GM03348 (cell line): ENCODE data around the gene TPPP3.
A peak's percentile ranks its signal among the peaks of the same experiment; 100 is the strongest.

Experiments
- DNase-seq: peaks from one replicate; pipeline ENCODE4 v3.0.0; 2012; ENCODE audit warnings: low spot score

Gene TPPP3

DNA sequence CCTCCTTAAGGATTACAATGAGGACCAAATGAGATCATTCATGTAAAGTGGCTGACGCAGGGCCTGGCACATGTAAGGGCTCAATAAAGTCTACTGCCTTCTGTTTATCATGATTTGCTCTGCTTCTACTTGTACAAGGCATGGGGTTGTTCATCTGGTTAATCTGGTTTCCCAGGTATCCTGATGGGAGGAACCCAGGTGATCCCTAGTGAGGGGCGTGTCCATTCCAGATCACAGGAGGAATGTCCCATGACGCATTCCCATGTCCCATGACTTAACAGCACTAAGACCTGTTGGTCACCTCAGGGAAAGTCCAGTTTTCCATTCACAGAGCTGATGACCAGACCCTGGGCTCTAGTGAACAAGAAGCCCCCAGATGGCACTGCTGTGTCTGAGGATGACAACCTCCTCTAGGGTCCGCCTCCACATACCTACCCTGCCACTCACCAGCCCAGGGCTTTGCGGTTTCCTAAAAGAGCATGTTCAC, 11.5 kb upstream of the TPPP3 start:
- no peak for DNase-seq

DNA sequence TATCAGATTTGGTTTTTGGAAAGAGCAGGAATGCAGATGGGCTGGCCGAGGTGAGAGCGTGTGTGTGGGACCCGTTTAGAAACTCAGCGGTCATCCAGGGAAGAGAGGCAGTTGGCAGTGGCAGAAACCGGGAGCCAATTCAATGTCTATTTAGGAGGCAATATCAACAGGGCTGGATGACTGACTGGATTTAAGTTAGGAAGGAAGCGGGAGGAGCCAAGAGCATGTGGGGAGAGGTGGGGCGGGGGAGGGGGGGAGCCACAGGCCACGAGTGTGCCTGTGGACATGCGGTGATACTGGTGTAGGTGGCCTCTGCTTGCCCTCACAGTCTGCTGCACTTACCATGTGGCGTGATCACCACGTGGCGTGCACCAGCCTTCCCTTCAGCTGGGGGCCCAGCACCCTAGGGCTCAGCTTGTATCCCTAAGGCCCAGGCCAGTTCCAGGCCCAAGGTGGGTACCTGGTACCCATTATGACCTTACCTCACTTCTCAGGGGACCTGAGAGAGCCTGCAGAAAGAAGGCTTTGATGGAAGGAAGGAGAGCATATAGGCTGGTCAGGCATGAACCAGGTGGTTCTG, 10.8 kb upstream of the TPPP3 start:
- no peak for DNase-seq

DNA sequence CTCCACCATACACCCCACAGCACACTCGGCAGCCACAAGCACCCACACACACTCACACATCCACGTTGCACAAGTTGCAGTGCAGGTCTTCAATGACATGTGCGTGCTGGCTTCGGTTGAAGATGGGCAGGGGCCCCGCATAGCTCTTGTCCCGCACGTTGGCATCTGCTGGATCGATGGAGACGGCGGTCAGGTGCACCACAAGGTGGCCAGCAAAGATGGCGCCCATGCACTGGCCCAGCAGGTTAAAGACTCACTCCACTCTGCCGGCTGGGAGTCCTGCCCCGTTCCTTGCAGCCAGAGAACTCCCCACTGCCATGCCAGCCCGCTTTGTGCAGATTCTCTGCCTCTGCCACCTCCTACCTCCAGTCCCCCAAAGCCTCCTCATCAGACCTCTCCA, 7.6 kb upstream of the TPPP3 start:
- DNase-seq: no peak

DNA sequence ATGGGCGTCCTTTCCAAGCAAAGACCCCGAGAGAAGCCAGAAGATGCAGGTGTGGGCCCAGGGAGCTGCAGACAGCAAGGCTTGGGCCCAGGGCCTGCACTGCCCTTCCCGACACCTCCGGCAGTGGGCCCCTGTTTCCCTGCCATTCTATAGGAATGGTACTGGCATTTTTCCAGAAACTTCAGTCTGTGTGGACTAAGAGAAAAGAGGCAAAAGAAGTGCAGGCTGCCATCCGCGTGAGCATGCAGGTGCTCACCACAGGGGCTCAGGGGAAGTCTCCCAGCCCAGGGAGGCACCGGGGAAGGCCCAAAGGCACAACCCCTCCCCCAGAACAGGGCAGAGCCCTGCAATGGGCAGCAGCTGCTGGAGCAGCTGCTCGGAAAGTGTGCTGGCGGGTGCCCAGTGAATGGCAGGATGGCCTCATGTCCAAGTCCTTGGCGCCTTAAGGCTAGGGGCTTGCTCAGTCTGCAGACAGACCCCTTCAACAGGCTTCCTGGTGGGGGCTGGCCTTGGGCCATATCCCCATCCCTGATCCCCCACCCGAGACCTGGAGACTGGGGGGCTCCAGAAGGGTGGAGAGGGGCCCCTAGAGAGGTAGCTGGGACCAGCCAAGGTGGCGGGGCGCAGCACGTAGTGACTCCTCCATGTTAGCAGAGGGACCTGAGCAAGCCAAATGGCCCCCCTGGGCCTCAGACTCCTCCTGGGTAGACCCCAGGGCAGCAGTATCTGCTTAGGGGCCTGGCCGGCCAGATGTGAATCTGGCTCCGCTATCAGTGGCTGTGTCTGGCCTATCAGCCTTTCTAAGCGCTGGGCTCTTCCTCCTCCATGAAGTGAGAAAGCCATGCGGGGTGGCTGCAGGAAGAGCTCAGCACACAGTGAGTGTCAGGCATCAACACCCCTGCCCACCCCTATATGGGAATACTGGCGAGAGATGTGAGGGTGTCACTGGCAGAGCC, 6.7 kb upstream of the TPPP3 start:
- no peak for DNase-seq

DNA sequence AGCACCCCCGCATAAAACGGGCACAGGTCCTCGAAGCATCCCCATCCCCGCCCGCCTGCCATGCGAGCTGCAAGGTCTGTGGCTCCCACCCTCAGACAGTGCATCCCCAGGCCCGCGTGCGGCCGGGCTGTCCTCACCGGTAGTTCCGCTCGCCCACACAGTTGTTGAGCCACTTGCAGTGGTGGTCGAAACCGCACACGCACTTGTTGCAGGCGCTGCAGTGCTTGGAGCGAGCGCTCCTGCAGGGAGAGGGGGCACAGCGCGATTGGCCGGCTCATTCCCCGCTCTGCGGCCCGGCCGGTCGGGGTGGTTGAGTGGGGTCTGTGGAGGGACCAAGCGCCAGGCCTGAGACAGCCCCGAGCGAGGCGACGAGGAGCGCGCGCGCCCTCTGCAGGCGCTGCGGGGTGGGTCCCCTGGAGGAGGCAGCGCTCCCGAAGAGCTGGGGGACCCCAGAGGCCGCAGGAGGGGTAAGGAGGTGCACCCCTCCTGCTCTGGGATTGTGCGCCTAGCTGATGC, 6.0 kb upstream of the TPPP3 start:
- peak; percentile 79 for DNase-seq

DNA sequence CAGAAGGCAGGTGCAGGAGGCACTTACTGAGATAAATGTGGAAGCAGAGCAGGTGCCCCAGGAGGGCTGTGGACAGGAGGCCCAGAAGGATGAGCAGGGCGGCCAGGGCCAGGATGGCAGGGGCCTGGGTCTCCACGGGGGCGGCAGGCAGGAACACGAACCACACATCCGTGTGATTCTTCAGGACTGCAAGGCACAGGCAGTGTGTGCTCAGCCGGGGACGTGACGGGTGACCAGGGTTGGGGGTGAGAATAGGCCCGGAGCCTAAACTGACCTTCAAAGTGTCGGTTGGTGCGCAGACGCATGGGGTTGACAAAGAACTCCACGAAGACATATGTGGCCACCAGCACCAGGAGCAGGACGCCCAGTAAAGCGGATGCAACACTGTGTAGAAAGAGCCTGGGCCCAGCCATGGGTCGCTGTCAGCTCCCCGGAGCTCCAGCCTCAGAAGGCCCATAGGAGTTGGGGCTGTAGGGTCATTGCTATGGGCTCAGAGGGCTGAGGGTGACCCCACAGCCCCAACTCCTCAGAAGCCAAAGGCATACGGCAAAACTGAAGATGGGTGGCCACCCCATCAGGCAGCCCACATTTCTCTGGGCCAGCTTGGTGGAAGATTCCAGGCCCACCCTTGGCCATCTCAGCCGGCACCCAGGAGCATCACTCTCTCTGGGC, 5.4 kb upstream of the TPPP3 start:
- no peak for DNase-seq

- DNase-seq: no peak
These were observed 4.7 kb upstream of the TPPP3 start for GRCh38 chr16:67397812-67398545.

GRCh38 chr16:67397036-67397801, 3.9 kb upstream of the TPPP3 start:
- DNase-seq: no peak

DNA sequence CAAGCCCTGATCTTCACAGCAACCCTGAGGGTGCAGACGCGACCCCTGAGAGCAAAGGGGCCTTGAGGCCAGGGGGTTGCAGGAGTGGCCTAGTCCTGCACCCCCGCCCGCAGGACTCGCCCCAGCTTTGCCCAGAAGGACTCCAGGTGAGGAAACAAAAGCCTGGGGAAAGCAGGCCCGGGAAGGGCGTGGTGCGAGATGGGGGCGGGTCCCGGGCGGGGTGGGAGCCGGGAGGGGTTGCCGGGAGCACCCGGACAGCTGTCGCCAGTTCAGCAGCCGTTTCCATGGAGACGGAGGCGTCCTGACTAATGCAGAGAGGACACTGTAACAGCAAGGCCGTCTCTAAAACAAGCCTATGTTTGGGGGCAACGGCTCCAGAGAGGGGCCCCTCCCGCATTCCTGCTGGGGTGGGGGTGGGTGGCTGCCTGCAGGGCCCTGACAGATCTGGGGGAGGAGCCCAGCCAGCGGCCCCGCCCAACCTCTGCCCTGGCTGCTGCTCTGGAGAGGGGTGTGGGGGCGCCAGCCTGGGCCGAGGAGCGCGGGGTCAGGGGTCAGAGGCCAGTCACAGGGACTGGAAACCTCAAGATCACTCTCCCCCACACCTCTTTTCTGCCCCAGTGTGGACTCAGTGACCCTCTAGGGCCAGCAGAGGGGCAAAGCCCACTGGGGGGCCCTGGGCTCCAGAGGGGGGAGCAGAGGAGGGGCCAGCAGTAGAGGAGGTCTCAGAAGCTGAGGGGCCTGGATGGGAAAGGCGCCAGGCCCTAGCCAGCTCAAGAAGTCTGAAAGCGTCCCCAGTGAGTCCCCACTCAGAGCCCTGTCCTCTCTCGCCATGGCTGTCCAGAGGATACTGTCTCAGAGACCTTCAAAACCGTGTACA, 3.1 kb upstream of the TPPP3 start:
- peak; percentile 85 for DNase-seq

- no peak for DNase-seq
These were observed 2.3 kb upstream of the TPPP3 start for GRCh38 chr16:67395458-67396158.

GRCh38 chr16:67395105-67395457, 1.8 kb upstream of the TPPP3 start:
- DNase-seq: no peak

- no peak for DNase-seq
These were observed 1.1 kb upstream of the TPPP3 start for GRCh38 chr16:67394155-67395104.

- DNase-seq: no peak
These were observed 473 bp upstream of the TPPP3 start for GRCh38 chr16:67393788-67394154.

DNA sequence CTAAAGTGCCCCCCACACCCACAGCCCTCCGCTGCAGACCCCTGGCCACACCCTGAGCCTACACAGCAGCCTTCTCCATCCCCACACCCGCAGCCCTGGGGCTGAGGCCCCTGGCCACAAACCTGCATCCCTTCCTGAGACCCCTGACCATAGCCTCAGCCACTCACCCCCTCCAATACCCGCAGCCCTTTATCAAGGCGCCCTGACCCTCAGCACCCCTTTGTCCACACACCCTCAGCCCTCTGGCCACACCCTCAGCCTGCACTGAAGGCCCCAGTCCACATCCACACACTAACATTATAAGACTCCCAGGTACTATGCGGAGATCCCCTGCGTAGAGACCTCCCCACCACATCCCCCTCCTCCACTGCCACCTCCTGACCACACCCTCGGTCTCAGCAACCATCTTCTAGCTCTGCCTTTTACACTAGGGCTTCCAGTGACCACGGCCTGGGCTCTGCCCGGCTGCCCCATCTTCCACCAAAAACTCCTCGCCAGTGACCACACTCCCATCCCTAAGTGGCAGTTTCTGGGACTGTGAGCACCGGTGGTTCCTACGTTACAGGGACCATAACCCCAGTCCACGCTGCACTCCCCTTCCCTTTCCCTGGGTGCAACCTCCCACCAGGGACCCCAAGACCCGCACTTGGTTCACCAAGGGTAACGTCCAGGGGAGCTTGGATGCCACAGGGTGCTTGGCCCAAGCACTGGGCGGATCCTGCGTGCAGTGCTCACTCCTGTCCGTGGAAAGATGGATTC, 818 bp downstream of the TPPP3 start:
- DNase-seq: no peak

DNA sequence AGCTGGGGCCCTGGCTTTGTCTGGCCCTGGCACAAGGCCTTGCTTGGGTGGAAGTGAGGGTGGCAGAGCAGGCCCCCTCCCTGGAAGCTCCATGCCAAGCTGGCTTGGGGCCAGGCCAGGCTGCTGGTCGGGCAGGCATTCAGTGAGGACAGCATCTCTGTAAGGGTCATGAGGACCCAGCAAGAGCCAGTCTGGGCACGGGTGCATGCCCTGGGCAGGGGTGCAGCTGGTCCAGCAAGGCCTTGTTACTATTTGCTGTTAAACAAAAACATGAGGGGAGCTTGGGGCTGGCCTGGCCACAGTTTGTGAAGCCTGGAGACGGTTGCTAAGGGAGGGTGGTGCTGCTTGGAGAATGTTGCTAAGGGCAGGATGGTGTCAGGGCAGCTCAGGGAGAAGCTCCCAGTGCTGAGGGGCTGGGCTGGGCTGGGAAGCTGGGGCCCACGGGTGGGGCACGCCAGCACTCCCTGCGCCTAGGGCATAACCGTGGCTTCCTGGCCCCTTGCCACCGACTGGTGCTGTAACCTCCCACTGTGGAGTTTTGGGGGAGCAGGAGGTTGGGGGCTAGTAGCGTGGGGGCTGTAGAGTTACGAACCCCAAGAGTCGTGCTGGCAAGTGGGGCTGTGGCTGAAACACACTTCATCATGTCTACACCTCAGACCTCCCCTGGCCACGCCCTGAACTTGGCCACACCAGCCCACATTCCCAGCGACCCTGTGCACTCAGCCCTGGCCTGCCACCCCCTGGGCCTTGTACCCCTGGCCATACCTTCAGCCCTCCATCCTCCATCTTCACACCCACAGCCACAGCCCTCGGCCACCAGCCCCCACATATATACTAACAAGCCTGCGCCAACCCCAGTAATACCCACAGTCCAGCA, 1.6 kb downstream of the TPPP3 start:
- DNase-seq: no peak

GRCh38 chr16:67390816-67391423, 2.4 kb downstream of the TPPP3 start:
- DNase-seq: no peak
